Left renal pelvis (tissue), 4 donors: ENCODE measurements around the gene FRYL. TPM values are rescaled to one million over a fixed set of nuclear protein-coding genes. Genes with fewer than 3 reads are reported as not detected.

Experiments
- DNase-seq, 4 donors: peaks; one replicate each; pipeline ENCODE4 v3.0.0-alpha.2; 2013; ENCODE audit warnings: low read depth in 4 of 4, low spot score in 3 of 4
- polyA plus RNA-seq, 4 donors: library from polyadenylated mRNA; unstranded; fragments of 120-200 nt; gene quantifications; one replicate each; pipeline ENCODE4 v1.2.1, GENCODE V29; 2013; ENCODE audit not compliant: insufficient read length in 4 of 4

Gene FRYL
- polyA plus RNA-seq, 4 donors, result 47.9 to 60.7 (median 49.9) TPM

DNA sequence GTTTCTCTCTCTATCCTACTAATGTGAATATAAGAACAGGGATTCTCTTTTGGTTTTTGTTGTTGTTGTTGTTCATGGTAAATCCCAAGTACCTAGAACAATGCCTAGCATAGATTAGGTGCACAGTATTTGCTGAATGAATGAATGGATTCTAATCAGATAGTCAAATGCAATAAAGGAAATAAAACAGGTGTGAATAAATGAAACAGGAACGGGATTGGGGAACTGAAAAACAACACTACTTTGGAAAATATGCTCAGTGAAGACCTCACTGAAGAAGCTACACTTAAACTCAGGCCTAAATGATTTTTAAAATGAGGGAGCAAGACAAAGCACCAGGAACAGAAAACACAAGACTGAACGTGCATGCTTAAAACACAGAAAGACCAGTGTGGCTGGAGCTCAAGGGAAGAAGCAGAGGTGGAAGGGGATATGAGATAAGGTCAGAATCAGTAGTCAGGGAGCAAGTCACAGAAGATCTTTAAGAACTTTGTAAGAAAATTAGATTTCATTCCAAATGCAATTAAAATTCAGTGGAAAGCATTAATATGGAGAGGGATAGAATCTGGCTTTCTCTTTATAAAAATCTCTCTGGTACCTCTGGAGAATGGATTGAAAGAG, 145.3 kb downstream of the FRYL start:
- DNase-seq, result no peak

DNA sequence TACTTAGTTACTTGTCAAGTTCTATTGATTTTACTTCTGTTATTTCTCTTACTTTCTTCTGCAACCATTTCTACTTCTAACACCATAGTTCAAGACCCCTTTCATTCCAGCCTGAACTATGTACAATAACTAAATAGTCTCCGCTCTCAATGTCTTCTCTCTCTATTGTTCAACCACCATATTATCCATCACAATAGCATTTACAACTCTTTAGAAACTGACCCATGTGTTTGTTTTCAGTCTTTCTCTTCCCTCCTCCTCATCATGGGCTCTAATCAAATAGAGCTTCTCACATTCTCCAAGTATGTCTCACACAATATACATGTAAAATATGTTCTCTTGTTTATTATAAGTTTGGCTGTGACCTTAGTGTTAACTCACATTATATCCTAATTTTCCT, 146.4 kb downstream of the FRYL start:
- DNase-seq, result no peak

DNA sequence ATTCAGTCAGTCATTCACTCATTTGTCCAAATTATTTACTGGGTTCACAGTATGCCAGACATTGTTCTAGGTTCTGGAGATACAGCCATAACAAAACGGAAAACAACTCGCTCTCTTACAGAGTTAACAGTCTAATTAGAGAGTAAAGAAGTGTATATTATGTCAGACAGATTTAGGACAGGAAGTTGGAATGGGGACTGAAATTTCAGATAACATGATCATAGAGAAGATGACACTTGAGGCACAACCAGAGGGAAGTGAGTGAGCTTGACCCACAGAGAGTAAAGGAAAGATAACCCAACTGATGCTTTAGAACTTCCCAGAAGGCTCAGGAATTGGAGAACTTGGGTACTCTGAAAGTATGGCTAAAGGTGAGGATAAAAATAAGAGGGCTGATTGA, 150.6 kb downstream of the FRYL start:
- no peak for DNase-seq

DNA sequence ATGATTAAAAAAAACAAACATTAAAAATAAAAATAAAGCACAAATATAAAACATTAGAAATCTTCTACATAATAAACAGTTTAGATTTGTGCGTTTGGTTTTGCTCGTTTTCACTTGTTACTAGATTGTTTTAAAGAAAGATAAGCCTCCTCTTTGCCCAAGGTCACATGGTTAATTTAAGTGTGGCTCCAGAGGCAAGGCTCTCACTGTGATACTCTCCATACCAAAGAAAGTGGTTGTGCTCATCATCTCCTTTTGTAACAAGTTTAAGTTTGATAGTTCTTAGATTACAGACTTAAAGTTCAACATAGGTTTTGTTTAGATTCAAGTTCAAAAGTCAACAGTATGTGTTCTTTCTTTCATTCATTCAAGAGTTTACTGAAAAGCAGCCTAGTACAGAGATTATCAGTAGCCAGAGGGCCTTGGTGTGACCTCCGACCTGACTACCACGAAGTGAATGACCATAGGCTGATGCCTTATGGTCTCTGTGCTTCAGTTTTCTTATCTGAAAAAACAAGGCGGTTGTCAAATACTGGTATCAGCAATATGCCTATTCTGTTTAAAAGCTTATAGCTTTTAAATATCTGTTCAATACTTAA, 156.8 kb downstream of the FRYL start:
- DNase-seq, result no peak

DNA sequence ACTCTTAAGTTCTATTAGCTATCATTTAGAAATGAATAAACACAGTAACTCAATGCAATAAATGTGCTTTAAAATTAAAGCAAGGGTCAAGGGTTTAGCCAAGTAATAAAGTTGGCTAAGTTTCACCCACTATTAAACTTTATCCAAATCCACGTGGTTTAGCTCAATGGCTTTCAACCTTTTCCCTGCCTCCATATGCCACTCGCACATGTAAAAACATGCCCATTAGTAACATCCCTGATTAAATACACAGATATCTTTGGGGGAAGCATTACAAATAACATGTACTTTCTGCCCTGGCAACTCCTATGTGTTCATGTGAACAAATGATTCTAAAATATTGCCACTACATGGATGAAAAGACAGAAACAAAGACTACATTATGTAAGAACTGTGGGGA, 159.2 kb downstream of the FRYL start:
- no peak for DNase-seq

DNA sequence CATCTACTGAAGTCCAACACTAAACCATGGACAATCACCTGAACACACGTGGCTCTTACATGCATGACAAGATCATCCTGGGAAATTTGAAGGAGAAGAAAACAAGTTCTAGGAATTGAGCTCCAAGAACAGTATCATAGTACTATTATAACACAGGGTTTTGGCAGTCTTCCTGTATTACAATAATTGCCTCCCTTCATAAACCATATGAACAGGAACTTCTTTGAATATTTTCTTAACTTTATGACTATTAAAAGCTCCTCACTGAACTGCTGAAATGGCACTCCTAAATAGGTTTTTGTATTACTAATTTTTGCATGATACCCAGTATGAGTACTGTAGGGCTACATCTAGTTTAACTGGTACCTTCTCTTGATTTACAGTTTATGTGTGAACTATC, 160.0 kb downstream of the FRYL start:
- no peak for DNase-seq

DNA sequence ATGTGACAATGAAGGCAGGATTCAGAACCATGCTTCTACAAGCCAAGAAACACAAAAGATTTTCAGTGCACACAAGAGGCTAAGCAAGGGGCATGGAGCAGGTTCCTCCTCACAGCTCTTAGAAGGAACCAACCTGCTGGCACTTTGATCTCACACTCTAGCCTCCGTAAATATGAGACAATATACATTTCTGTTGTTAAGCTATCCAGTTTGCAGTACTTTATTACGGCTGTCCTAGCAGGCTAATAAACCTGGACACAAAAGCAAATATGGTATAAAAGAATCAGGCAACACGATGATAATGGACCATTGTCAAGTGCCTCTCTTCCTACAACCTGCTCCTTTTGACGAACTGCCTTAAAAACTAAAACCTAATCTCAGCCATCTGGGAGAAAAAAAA, 175.6 kb downstream of the FRYL start:
- no peak for DNase-seq

DNA sequence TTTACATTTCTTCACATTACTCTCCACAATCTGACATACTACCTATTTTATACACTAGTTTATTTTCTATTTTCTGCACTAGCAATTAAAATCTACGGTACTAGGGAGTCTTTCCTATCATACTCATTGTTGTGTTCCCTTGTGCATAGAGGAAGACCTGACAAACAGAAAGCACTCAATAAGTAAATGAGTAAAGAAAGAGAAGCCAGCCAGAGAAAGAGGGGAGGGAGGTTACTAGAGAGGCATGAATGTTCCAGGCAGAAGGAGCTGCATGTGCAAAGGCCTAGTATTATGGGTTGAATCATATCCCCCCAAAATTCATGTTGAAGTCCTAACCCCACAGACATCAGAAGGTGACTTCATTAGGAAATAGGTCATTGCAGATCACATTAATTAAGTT, 176.0 kb downstream of the FRYL start:
- DNase-seq, result no peak

DNA sequence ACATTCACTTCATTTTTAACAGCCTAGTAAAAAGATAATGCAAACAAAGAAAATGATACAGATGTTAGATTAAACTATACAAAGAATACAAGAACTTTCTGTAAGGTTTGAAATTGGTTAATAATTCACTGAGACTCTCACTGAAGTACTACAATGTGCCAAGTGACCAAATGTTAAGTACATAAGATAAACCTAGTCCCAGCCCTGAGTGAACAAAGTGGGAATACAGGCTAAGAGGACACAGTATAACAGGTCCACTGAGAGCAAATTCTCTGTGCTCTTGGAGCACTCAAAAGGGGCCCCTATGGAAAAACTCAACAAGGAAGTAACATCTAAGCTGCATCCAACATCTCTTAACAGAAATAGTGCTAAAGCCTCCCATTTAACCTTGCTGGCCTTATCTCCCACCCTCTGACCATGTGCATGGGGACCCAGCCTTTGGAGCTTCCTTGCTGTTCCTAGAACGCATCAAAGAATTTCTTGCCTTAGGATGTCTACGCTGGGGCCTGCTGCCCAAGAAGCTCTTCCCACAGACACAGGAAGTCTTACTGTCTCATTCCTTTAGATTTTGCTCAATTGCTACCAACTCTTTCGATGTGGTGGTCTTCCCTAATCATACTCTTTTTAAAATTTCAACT, 176.6 kb downstream of the FRYL start:
- DNase-seq, result no peak

DNA sequence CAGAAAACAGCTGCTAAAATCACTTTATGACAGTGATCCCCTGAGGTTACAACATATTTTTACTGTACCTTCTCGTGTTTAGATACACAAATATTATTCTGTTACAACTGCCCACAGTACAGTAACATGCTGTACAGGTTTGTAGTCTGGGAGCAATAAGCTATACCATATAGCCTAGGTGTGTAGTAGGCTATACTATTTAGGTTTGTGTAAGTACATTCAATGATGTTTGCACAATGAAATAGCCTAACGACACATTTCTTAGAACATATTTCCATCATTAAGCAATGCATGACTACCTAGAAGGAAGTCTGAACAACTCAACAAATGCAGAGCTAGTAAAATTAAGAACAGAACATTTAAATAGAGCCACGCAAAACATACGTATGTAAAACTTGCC, 177.3 kb downstream of the FRYL start:
- no peak for DNase-seq

DNA sequence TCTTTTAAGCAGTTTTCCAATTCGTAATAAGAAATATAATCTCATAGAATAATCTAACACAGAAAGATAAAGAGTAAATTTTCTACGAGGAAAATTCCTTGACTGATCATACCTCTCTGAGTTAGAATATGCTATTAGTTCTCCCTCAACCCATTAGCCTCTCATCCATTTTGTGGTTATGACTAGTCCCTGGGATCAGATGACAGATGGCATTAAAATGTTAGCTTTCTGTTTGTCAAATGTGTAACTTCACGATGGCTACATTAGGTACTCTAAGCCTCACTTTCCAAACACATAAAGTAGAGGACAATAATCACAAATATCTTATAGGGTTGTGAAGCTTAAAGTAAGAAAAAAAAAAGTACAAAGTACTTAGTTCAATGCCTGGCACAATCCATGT, 177.9 kb downstream of the FRYL start:
- DNase-seq, result no peak

DNA sequence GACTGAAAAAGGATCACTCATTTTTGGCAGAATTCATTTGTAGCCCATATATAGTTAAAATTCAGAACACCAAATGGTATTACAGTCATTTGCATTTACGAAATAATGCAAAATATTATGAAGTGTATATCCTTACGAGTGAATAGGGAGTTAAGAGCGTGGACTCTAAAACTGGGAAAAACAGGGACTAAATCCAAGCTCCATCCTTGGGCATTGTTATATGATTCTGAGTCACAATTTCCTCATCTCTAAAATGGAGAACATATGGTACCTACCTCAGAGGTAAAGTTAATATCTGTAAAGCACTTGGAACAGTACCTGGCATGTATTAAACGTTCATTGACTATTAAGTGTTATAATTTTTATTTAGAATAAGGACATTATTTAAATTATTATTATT, 183.7 kb downstream of the FRYL start:
- no peak for DNase-seq

DNA sequence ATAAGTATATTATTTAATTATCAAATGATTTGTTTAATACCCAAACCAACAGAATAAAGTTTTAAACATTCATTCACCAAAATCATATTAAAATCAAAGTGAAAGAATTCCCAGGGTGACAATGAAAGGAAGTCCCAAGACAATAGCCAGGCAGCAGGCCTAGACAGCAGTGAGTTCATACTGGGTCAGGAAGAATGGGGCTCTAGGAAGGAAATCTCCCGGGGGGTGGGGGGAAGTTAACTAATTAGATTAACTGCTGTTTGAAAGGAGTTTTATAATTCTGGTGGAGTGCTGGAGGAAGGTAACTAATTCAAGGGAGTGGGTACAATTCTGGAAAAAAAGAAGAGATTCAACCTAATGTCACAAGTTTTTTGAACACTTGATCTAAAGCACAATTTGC, 185.9 kb downstream of the FRYL start:
- no peak for DNase-seq

DNA sequence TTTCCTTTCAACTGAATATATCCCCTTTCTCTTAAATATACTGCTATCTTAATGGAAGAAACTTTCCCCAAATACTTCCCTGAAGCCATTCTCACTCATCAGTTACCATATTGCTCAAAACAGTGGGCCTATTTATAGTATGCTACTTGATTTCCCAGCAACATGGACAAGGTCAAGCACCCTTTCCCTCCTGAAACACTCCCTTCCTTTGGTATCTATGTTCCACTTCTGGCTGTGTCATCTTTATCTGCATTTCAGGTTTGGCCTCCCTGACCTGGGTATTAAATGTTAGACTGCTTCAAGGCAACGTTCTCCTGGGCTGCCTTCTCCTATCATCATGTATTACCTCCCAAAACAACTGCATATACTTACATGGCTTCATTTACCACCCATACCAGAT, 188.7 kb downstream of the FRYL start:
- no peak for DNase-seq

DNA sequence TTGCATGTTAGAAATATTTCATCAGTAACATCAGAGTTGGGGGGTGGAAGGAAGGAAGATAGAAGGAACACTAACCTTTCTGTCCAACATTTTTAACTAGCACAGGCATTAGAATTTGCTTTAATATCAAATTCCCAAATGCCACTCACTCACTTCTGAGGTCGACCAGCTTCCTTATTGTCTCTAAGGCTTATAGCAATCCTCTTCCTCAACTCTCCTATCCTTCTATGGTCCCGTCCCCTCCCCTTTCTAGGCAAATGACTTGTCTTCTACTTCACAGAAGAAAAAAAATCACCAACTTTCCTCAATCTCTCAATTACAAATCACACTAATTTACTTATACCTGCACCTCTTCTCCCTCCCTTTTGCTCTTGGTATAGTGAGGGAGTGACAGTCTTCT, 189.2 kb downstream of the FRYL start:
- DNase-seq, result no peak

DNA sequence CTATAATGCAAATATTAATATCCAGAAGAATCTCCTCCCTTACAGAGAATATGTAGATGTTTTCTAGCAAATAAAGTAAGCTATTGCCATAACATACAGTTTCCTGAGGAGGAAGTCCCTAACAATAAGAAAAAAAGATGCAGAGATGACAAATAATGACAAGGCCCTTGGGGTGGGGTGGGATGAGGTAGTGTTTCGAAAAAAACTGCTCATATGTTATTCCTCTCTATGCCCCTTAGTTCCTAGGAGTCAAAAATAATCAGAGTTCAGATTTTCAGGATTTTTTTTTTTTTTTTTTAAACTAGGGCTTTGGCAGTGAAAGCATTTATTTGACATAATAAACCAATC, 191.0 kb downstream of the FRYL start:
- no peak for DNase-seq

DNA sequence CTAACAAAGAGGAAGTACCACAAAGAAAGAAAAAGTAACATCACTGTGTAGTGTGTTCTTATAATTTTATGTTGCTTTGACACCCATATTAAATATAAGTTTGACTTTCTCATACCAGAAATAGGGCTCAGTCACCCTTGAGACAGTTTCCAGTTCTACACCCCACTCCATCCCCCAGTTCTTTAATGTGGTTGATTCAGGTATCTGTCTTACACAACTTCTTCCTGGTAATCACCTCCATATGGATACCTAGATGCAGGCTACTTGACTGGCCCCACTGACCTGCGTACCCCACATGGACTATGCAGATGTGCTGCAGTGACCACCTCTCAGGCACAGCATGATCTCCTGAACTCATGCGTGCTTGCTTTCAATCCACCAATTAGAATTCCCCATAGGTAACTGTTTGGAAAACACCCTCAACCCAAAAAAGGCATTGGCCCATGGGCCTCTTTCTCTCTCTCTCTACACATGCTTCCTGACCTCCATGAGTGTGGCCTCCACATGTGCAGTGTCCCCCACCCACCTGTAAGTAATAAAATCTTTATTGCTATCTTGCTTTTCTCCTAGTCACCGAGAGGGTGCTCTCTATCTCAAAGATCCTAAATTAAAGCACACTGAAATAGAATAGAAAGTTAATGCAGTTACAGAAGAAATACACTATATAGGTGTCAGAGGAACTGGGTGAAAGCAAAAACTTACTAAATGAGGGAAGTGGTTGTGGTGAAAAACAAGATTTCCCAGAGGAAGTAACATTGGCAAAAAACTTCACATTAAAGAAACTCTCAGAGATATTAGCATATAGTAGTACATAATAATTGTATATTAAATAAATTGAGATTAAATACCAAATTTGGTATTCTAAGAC, 191.6 kb downstream of the FRYL start:
- no peak for DNase-seq

DNA sequence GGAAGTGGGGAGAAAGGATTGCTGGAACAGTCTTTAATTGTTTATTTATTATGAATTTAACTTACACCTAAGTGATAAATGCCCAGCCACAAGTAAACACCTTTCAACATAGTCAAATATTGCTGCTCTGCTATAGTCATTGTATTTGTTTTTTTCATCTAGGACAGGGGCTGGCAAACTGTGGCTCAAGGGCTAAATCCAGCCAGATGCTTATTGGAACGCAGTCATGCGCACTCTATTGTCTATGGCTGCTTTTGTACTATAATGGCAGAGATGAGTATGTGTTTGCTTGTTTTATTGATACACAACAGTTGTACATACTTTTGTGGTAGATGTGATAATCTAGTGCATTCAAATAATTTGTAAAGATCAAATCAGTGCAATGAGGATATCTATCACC, 194.7 kb downstream of the FRYL start:
- DNase-seq, result no peak

DNA sequence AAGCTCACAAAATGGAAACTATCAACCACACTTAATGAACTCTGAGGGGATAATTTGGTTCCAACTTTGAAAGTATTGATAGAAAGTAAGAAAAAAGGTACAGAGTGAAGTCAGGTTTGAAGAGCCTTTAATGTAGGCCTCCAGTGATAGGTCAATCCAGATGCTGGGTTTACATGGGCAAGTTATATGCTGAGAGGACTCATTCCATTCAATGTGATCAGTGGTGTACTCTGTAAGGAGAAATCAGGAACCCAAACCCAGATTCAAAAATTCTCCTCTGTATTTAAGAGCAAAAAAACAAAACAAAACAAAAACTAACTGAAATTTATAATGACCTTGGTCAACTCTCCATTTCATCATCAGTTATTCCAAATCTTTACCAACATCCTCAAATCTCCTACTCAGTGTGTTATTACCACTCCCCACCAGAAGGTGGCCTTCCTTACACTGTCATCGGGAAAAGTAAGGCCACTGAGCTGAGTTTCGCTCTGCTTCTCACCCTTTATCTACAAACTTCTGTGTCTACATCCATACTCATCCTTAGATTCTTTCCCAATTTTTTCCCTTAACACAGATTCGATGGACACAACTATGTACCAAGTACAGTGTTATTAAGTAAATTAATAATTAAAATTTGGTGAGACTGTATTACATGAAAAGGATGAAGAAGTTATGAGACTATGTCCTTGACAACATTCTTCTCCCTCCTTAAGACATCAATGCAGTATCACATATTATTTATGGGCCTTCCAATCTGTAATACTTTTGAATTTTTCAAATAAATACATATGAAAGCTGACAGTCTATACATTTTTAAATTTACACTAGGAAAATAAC, 201.7 kb downstream of the FRYL start:
- peak; percentile 31 to 47 (median 40) for DNase-seq

DNA sequence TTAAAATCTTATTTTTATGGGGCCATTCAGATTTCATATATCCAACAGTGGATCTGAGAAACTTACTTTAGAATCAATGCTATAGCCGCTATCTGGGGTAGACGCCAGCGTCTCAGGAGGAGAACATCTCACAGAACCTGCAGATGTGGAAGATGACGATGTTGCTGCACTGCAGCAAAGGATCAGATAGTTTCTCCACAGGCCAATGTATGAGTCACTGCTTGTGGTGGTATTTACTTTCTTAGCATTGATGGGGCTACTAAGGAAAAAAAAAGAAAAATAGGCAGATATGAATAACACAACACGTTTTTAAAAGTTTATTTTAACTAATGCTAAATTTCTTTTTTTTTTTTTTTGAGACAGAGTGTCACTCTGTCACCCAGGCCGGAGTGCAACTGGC, 204.1 kb downstream of the FRYL start:
- no peak for DNase-seq

DNA sequence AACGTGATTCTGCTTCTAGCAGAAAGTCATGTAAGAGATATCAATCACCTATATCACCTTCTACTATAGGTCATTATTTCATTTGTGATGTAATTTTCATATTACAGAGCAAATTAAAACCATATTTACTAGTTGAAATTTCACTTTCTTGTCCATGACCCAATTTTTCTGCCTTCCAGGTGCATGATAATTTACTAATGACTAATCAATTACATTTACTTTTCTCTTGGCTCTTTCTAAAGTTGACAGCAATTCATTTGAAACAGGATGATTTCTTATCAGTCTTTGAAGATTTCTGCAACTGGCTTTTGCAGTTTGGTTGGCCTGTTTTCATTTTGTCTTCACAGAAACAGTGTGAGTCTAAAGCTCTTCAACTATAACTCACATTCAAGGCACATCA, 208.6 kb downstream of the FRYL start:
- DNase-seq, result no peak
